PFSK-1 (cell line): ENCODE data around the gene GABRB3.

ENCODE experiments used
- POLR2AphosphoS5 ChIP-seq: IDR thresholded peaks from 2 replicates; pipeline ENCODE4 v1.6.1; 2012; ENCODE audit warnings: low read depth, mild to moderate bottlenecking, control low read depth, low read length, moderate library complexity
- SIN3A ChIP-seq: IDR thresholded peaks from 2 replicates; pipeline ENCODE4 v1.6.1; 2012; ENCODE audit warnings: mild to moderate bottlenecking, low read length, moderate library complexity, borderline replicate concordance; ENCODE audit not compliant: insufficient read depth
- TAF1 ChIP-seq: IDR thresholded peaks from 2 replicates; pipeline ENCODE4 v1.6.1; 2012; ENCODE audit warnings: low read length, control low read depth, borderline replicate concordance; ENCODE audit not compliant: insufficient read depth
- TF ChIP-seq, protein P1 (sequence below), 2 experiments: IDR thresholded peaks; 2 replicates each; pipeline versions ENCODE4 v1.6.1 to v1.8.0; 2011 to 2012; ENCODE audit warnings: low read depth in 2 of 2, low read length in 2 of 2, control low read depth in 1 of 2, inconsistent platforms in 1 of 2, mild to moderate bottlenecking in 1 of 2, moderate library complexity in 1 of 2; ENCODE audit not compliant: insufficient read depth in 1 of 2

DNA sequence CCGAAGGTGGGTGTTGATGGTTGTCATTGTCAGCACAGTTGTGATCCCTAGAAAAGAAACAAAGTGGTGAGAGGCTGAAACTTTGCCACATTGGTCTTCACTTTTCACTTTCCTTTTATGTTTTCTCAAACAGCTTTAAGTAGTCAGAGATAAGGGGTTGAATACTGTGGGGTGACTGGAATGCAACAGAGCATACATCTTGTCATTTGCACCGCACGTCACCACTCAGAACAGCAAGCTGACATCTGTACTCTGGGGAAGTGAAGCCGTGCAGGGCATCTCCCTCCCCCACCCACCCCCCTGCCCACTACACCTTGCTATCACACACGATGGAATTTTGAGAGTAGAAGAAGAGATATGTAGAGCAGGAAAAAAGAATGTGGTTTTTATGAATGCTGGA lies 211.7 kb downstream of the GABRB3 start:
- TF ChIP-seq POLR2AphosphoS5 (no peak), TAF1 (no peak), SIN3A (no peak)
- TF ChIP-seq, protein P1, sequence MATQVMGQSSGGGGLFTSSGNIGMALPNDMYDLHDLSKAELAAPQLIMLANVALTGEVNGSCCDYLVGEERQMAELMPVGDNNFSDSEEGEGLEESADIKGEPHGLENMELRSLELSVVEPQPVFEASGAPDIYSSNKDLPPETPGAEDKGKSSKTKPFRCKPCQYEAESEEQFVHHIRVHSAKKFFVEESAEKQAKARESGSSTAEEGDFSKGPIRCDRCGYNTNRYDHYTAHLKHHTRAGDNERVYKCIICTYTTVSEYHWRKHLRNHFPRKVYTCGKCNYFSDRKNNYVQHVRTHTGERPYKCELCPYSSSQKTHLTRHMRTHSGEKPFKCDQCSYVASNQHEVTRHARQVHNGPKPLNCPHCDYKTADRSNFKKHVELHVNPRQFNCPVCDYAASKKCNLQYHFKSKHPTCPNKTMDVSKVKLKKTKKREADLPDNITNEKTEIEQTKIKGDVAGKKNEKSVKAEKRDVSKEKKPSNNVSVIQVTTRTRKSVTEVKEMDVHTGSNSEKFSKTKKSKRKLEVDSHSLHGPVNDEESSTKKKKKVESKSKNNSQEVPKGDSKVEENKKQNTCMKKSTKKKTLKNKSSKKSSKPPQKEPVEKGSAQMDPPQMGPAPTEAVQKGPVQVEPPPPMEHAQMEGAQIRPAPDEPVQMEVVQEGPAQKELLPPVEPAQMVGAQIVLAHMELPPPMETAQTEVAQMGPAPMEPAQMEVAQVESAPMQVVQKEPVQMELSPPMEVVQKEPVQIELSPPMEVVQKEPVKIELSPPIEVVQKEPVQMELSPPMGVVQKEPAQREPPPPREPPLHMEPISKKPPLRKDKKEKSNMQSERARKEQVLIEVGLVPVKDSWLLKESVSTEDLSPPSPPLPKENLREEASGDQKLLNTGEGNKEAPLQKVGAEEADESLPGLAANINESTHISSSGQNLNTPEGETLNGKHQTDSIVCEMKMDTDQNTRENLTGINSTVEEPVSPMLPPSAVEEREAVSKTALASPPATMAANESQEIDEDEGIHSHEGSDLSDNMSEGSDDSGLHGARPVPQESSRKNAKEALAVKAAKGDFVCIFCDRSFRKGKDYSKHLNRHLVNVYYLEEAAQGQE (IDR thresholded peaks at IDR 0.05; ENCODE audit: insufficient read depth in 1 of 2, low read depth in 2 of 2, low read length in 2 of 2): no peak
